Epithelial cell of proximal tubule (primary cell): ENCODE measurements around the gene SELENBP1. TPM values are rescaled to one million over a fixed set of nuclear protein-coding genes. Genes with fewer than 3 reads are reported as not detected.

Experiments
- DNase-seq: peaks from one replicate; pipeline ENCODE4 v3.0.0-alpha.2; 2011; ENCODE audit warnings: low read depth
- H3K4me3 ChIP-seq: 2 replicates; pipeline ENCODE4 v1.5.1; 2011; ENCODE audit warnings: low read depth, mild to moderate bottlenecking, low read length
- CTCF ChIP-seq: conservative IDR thresholded peaks from 2 replicates; pipeline ENCODE4 v1.5.1; 2012; ENCODE audit warnings: low read depth, mild to moderate bottlenecking, low read length
- total RNA-seq: library from RNA; depleted of rRNA; stranded (reverse); fragments of >200 nt; gene quantifications from 2 replicates; pipeline ENCODE4 v1.2.3, GENCODE V29; 2015

SELENBP1 gene
- total RNA-seq, 1 donor from 2014 or later, result 5.9 TPM

GRCh38 chr1:151369302-151369610, 3.2 kb downstream of the SELENBP1 start:
- no peak for DNase-seq
- no peak overlapping the region for H3K4me3 ChIP-seq
- no peak for TF ChIP-seq CTCF

- TF ChIP-seq CTCF, result no peak
- no peak overlapping the region for H3K4me3 ChIP-seq
- no peak for DNase-seq
Measured at GRCh38 chr1:151368393-151369301, 3.9 kb downstream of the SELENBP1 start.

- no peak for TF ChIP-seq CTCF
- no peak for DNase-seq
- no peak overlapping the region for H3K4me3 ChIP-seq
Measured at GRCh38 chr1:151367658-151368392, 4.7 kb downstream of the SELENBP1 start.

GRCh38 chr1:151364996-151365395, 7.5 kb downstream of the SELENBP1 start:
- H3K4me3 ChIP-seq, result no peak overlapping the region
- no peak for TF ChIP-seq CTCF
- DNase-seq, result no peak

- no peak for DNase-seq
- no peak for TF ChIP-seq CTCF
- H3K4me3 ChIP-seq, result no peak overlapping the region
Measured at GRCh38 chr1:151362308-151363155, 10.0 kb downstream of the SELENBP1 start.

GRCh38 chr1:151361883-151362282, 10.6 kb downstream of the SELENBP1 start:
- TF ChIP-seq CTCF, result no peak
- H3K4me3 ChIP-seq, result no peak overlapping the region
- DNase-seq, result no peak
